GM19438 (cell line): ENCODE results near the gene TOR1AIP2.
"Not testable (repeated sequence)": the region's sequence is repeated elsewhere in the genome, so short reads cannot be mapped to it uniquely, and the experiment has no call there.

Experiments
- ATAC-seq: cut with Tn5 transposase; IDR thresholded peaks from one replicate; pipeline ENCODE4 v1.9.1; 2021; ENCODE audit warnings: low read depth; ENCODE audit not compliant: unreplicated experiment

The TOR1AIP2 gene

GRCh38 chr1:179809506-179810366 is 67.9 kb downstream of the TOR1AIP2 start:
- ATAC-seq: peak; percentile 67

- ATAC-seq: no peak
Measured at GRCh38 chr1:179808503-179808902, 69.1 kb downstream of the TOR1AIP2 start.

- no peak for ATAC-seq
Measured at GRCh38 chr1:179807691-179808485, 69.7 kb downstream of the TOR1AIP2 start.

- no peak for ATAC-seq
Measured at GRCh38 chr1:179807291-179807690, 70.3 kb downstream of the TOR1AIP2 start.

- ATAC-seq: no peak
Measured at GRCh38 chr1:179806333-179806732, 71.3 kb downstream of the TOR1AIP2 start.

- ATAC-seq: no peak
Measured at GRCh38 chr1:179805291-179806195, 72.1 kb downstream of the TOR1AIP2 start.

GRCh38 chr1:179804417-179804816 is 73.2 kb downstream of the TOR1AIP2 start:
- ATAC-seq: not testable (repeated sequence)

GRCh38 chr1:179803918-179804317 is 73.7 kb downstream of the TOR1AIP2 start:
- ATAC-seq: no peak

GRCh38 chr1:179803104-179803503 is 74.5 kb downstream of the TOR1AIP2 start:
- no peak for ATAC-seq

- ATAC-seq: no peak
Measured at GRCh38 chr1:179800481-179800880, 77.1 kb downstream of the TOR1AIP2 start.

GRCh38 chr1:179798864-179799516 is 78.6 kb downstream of the TOR1AIP2 start:
- no peak for ATAC-seq

- ATAC-seq: no peak
Measured at GRCh38 chr1:179798213-179798863, 79.3 kb downstream of the TOR1AIP2 start.

- no peak for ATAC-seq
Measured at GRCh38 chr1:179794669-179795068, 82.9 kb downstream of the TOR1AIP2 start.

GRCh38 chr1:179794146-179794545 is 83.5 kb downstream of the TOR1AIP2 start:
- no peak for ATAC-seq

- no peak for ATAC-seq
Measured at GRCh38 chr1:179793281-179793680, 84.3 kb downstream of the TOR1AIP2 start.
